ENCODE measurements around the gene NUP35.

NUP35 gene, protein sequence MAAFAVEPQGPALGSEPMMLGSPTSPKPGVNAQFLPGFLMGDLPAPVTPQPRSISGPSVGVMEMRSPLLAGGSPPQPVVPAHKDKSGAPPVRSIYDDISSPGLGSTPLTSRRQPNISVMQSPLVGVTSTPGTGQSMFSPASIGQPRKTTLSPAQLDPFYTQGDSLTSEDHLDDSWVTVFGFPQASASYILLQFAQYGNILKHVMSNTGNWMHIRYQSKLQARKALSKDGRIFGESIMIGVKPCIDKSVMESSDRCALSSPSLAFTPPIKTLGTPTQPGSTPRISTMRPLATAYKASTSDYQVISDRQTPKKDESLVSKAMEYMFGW

DNA sequence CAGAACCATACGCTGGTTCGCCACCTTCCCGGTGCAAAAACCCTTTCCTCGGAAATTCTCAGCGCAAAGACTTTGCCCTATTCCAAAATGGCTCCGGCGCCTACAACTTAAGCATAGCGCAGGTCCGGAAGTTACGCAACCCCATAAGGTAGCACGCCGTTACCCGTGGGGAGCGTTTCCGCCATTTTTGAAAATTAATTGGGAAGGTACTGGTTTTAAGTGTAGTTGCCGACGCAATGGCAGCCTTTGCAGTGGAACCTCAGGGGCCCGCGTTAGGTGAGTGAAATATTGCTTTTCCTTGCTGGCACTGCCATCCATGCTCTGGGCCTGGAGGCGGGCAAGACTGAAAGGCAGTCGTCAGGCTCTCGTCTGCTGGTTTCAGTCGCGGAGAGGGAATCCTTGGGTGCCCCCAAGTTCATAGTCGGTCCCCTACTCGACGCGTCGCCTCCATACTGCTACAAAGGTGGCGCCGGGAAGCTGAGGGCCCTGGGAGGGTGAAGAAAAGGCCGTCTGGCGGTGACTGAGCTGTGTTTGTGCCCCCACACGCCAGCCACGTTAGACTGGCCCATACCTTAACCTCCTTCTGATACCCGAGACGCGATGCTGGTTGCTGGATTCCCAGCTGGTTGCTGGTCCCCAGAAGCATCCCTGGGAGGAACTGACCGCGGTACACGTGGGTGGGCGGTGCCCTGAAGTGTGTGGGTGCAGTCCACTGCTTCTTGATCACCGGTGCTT, at the start of gene NUP35:
NUP35 (plus strand) TSS at position 222 of the 735 bp plus-strand sequence; CDS start at position 237, 15 bp downstream.
- DNase-seq = peak; percentile 77 to 89 (median 80)

DNA sequence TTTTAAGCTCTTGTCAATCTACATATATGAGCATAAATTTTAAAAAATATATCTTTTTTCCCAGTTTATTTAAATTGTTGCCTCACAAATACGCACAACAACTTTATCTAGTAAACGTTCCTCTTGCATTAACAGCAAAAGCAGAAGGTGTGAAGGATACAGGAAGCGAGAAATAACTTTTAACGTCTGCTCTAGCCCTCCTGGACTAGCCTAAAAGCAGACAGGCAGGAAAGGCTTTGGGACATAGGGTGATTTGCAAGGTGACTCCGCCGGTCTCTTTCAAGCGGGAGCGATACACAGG, 46.1 kb upstream of the NUP35 start:
- DNase-seq = peak in 1 of 6 experiments; percentile 21

DNA sequence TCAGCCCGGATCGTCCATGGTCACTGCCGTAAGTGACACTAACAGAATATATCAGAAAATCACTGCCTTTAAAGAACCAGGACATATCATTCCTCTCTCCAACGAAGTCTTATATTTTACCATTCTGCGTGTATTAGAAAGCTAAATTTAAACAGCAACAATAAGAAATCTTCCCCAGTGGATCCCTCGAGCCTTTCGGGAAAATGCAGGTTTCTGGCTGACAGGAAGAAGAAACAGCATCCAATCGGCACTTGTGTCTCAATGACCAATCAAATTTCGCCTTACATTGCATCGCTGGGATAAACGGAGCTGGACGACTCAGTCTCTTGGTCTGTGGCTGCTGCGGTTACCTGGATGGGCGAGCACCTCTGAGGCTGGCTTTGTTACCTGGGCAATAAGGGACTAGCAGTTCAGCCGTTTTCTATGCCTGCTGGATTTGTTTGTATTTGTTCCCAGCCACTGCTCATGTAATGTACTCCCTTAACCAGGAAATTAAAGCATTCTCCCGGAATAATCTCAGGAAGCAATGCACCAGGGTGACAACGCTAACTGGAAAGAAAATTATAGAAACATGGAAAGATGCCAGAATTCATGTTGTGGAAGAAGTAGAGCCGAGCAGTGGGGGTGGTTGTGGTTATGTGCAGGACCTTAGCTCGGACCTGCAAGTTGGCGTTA, 45.6 kb upstream of the NUP35 start, which contains the start of gene DUSP19:
DUSP19 (plus strand) TSS at position 284 of the 675 bp plus-strand sequence; CDS start at position 471, 187 bp downstream.
- peak; percentile 57 to 83 (median 68) for DNase-seq

DNA sequence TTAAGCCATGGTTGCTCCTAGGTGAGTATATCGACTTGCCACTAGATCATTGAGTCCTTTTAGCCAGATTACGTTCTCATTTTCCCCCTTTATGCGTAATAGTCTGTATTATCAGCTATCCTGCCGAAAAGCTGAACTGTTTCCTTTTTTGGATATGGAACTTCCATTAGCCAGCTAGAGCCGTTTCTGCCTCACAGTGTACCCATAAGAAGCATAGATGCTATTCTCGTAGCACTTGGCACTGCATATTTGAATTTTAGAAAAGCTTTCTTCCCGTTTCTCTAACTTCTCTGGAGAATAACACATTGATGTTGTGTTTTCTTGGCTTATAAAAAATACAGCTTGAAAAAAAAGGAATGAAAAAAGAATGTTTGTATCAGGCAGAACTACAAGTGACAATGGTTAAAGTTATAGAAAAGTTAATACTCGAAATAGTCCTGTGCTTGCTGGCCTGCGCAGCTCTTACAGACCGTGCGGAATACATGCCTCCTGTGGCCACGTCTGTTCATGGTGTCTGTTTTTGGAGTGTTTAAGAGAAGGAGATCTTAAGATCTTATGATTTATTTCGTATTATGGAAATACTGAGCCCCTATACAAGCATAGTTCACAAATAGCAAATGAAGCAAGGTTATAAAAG, 45.0 kb upstream of the NUP35 start:
- DNase-seq = peak in 2 of 6 experiments; percentile 35 to 36

DNA sequence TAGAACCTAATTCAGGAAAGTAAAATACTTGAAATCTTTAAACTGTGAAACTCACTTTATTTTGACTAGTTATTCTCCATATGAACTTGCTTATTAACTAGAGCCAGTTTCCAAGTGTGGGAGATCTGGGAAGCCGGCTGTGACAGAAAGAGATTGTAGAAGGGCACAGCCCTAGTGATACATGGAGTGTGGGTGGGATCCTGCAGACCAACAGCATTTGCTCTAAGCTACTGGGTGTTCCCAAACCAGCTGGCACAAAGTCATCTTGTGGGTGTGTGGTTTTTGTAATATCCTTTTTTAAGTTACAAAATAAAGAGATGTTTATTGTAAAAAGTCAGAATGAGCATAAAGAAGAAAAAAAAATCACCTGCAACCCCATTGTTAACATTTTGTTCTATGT, 42.3 kb upstream of the NUP35 start:
- no peak for DNase-seq

DNA sequence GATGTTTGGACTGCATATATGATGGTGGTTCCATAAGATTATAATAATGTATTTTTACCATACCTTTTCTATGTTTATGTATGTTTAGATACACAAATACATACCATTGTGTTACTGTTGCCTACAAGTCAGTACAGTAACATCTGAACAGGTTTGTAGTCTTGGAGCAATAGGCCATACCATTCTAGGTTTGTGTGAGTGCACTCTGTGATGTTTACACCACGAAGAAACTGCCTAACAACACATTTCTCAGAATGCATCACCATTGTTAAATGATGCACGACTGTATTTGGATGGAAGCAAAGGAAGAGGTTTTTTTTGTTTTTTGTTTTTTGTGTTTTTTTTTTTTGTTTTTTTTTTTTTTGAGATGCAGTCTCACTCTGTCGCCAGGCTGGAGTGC, 36.2 kb upstream of the NUP35 start:
- DNase-seq = no peak

DNA sequence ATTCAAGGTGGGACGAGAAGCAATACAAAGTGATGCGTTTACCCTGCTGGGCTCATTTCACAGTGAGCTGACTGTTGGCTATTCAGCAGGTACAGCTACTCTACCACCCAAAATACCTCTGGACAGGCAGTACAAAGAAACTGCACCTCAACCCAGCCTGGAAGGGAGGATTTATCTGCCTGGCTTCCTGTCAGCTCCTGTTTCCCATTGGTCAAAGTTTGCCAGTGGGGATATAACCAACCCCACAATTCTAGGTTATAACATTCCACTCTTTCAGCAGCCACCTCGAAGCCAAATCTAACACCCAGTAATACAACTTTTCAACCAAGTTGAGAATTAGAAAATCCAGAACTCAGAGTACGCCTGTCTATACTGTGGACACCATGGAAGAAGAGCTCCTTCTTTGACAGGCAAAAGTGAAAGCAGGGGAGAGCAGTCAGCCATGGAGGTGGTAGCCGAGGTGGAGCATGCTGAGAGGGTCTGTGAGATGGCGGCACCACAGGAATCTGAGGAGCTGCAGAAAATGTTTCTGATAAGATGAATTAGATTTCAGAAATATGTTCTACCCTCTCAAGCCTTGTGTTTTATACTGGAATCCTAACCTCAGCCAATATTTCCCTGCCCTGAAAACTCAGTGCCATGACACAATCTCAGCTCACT, 34.9 kb upstream of the NUP35 start:
- no peak for DNase-seq

DNA sequence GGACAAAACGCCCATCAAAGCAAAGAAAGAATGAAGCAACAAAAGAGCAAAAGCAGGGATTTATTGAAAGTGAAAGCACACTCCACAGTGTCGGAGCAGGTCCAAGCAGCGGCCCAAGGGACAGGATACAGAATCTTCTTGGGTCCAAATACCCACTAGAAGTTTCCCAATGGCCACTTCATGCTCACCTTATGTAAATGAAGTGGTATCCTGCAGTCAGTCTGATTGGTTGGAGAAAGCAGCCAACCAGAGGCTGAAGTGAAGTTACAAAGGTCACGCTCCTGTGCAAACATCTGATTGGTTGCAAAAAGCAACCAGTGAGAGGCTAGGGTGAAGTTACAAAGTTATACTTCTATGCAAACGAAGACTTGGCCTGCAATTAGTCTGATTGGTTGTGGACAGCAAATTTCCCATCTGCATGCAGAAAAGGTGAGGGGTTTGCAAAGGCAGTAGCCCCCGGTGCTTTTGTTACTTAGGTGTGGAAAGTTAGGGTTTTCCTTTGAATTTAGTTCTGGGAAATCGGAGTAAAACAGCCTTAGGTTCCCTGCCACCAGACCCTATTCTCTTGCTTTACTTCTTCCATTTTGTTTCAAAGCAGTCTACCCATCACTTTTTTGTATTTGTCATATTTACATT, 32.8 kb upstream of the NUP35 start:
- no peak for DNase-seq

DNA sequence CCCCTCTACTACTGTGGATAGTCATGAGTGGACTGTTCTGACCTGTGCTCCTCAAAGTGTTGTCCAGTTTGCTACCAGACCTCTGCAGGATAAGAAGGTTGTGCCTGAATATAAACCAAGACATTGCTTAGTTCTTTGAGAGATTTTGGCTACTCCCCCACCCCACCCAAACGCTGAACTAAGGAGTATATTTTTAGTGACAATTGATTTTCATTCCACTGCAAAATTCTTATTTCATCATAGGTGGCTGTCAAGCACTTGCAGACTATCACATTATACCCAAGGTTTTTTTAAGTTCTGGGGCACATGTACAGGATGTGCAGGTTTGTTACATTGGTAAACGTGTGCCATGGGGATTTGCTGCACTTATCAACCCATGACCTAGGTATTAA, 32.3 kb upstream of the NUP35 start:
- no peak for DNase-seq

DNA sequence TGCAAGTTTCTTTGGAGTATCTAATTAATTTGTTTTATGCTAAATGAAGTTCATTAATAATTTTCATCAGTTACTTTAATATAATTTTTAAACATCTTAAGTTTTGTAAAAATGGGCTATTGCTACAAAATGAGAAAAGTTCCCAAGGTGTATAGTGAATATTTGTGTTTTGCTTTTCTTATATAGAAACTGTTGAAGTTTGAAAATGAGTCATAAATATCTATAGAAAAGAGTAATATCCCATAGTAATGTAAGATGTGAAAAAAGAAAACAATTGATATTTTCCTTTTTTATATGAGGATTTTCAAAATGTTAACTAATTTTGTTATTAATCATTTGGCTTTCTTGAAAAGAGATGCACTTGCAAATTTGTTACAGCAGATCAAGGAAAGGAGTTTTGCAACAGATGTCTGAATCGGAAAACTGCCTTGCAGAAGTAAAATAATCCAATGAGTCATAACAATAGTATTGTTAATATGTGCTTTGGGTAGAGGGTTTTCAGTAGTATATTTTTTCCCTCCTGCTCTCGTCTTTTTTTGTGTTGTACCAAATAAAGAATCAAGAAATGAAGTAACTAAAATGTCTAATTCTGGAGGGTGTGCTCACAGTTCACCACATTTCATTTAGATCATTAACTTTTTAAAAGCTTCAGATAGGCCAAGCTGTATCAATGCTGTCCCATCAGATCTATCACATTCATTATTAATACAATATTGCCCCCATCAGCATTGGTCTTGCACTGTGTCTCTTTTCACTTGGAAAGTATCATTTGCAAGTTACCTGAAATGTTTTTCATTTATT, 30.2 kb upstream of the NUP35 start:
- no peak for DNase-seq

DNA sequence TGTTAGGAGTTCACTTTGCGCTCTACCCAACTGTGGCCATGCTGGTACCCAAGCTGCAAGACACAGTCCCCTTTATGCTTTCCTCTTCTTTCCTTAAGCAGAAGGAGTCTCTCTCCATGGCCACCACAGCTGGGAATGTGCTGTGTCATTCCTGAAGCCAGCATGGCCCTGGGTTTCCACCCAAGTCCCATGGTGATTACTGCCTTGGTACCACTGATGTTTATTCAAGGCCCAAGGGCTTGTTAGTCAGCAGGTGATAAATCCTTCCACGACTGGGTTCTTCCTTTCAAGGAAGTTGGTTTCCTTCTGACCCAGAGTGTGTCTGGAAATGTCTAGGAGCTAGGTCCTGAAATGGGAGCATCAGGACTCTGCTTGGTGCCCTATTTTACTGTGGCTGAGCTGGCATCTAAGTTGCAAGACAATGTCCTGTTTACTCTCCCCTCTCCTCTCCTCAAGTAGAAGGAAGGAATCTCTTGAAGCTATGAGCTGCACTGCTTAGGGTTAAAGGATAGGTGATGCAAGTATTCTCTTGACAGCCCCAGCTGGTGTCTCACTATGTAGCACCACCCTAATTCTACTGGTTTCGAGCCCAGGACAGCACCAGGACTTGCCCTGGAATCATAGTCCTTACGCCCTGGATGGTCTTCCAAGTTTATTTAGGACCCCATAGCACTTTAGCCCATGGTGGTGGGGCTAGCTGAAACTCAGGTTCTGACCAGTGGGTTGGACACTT, 18.7 kb upstream of the NUP35 start:
- no peak for DNase-seq

DNA sequence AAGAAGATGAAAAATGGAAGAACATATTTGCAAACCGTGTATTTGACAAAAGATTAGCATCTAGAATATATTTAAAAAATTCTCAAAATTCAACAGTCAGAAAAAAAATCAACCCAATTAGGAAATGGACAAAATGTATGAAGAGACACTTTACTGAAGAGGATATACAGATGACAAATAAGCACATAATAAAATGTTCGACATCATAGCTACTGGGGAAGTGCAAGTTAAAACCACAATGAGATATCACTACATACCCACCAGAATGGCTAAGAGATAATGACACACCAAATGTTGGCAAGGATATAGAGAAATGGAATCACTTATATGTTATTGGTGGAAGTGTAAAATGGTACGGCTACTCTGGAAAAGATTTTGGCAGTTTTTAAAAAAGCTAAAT, 11.7 kb upstream of the NUP35 start:
- no peak for DNase-seq

DNA sequence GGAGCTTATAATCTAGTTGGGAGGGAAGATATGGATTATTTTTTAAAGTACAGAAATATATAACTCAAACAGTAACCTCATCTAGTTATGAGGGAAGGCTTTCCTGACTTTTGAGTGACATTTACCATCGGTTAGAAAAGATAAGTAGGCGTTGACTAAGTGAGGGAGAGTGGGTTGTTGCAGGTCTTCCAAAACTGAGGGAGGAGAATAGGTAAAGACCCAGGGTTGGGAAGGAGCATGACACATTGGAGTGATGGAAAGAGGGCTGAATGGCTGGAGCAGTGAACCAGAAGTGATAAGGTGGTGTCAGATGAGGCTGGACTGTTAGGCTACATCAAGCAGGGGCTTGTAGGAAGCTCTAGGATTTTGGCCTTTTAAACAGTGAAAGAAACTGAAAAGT, 10.6 kb upstream of the NUP35 start:
- DNase-seq = no peak

DNA sequence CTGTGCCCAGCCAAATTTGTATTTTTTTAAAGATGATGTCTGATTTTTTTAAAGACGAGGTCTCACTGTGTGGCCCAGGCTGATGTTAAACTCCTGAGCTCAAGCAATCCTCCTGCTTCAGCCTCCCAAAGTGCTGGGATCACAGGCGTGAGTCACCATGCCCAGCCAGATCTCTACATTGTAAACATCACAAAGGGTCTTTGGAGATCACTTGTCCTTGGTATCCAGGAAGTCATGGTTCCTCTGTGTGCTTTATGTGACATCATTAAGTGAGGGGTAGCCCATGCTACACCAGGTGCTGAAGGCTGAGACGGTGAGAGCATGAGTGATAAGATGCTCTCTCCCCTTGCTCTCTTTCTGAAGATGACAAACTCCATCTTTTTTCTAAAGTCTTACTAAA, 7.0 kb upstream of the NUP35 start:
- DNase-seq = no peak

DNA sequence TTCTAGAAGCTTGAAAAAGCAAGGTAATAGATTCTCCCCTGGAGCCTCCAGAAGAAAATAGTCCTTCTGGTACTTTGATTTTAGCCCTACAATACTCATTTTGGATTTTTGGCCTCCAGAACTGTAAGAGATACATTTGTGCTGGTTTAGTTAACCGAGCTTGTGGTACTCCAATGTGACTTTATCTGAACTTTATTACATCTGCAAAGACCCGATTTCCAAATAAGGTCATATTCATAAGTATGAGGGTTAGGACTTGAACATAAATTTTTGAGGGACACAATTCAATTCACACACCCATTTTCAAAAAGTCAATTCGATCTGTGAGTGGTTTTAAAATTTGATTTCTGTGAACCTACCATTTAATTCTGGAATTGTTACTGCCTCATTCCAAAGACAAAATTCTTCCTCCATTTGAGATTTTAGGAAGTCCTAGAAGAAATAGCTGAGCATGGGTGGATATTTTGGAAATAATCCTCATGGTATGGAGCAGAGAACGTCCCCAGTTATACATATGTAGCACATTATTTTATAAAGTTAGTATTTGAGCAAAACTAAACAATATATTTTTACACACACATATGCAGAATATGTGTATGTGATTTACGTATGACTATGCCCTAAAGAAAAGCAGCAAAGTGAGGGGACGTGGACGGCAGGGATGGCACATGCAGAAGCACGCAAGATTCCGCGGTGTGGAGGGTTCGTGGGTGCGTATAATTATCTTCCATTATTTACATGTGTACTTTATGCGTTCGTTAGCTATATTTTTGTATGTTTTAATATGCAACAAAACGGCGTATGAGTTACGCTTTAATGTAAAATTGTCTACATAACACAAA, 905 bp upstream of the NUP35 start:
- DNase-seq = peak in 1 of 6 experiments; percentile 0

DNA sequence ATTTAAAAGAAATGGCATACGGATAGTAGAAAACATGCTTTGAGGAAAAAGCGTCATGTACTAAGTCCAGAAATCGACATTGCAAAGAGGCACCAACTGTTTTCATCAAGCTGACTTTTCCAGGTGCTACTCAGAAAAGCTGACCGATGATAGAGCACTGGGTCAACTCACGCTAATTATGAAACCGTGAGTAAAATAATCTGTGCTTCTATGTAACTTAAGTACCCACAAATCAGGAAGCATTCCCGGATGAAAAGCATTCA, 353 bp upstream of the NUP35 start:
- no peak for DNase-seq

DNA sequence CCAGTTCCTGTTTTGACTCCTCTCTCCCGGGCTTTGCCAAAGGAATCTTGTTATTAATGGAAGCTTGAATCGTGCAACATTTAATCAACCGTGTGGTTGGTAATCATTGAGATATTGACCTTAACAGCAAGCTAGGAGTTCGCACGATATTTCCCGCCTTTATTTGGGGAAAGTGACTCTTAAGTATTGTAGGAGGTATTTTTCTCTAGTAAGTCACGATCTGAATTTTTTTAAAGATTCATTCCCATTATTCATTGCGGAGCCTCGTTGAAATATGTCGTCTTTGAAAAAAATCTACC, 663 bp downstream of the NUP35 start:
- peak in 1 of 6 experiments; percentile 20 for DNase-seq

DNA sequence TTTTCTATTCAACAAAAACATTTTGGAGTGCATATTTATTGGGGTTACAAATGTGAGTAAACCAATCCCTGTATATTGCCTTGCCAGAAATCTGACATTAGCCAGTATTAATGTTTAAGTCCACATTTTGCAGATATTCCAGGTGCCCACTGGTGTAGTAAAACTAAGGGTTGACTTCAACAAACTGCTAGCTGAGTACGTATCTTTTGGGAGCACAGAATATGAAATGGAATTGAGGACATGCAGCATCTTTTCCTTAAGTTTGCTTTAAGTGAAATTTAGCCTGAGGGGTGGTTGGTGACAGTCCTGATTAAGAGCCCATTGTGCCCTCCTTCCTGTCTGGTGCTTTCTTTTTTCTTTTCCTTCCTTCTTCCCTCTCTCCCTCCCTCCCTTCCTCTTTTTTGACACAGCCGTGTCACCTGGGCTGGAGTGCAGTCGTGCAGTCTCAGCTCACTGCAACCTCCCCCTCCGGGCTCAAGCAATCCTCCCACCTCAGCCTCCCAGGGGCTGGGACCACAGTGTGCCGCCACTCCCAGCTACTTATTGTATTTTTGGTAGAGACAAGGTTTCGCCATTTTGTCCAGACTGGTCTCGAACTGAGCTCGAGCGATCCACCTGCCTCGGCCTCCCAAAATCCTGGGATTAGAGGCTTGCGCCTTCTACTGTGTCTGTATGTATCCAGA, 1.6 kb downstream of the NUP35 start:
- no peak for DNase-seq

DNA sequence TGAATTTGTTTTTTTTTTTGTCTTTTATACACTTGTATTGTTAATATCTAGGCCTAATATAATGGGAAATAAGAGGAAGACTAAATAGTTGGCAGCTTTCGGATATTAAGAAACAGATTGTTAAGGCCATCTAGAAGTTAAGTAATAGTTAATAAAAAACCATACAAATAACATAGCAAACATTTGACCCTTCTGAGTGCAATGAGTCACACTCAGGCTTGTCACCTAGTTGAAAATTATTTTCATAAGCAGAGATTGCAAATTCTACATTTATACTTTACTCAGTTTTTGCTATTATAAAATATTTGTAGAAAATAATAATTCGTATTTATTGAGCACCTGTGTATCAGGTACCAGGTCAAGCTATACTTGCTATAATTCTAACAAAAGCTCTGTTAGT, 2.4 kb downstream of the NUP35 start:
- DNase-seq = no peak

DNA sequence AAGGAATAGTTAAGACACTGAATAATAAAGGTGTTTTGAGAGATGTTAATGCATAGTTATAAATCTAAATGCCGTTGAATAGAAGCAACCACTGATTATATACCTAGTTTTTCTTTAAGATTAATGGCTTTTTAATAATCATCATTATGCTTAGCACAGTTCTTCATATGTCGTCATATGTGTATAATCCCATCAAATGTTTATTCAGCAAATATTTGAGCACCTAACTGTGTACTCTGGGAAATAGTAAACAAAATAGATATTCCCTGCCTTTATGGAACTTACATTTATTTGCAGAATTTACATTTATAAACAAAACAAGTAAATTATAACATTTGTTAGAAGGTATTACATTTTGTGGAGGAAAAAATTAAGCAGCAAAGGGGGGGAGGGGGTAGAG, 9.8 kb downstream of the NUP35 start:
- no peak for DNase-seq

Data from stimulated activated naive CD4-positive, alpha-beta T cell (primary cell).